Activated B cell treated with CpG ODN at 0.5 μM for 24 hours (primary cell): Measurements from ENCODE around the gene DIP2C. TPM values are rescaled to one million over a fixed set of nuclear protein-coding genes. Genes with fewer than 3 reads are reported as not detected.
A peak's percentile ranks its signal among the peaks of the same experiment; 100 is the strongest.
"Not testable (repeated sequence)": the region's sequence is repeated elsewhere in the genome, so short reads cannot be mapped to it uniquely, and the experiment has no call there.

Experiments used
- ATAC-seq: fragments of 200-7000 bp; cut with Tn5 transposase; one replicate; pipeline ENCODE4 v1.10.0; 2021; ENCODE audit warnings: low read depth, mild to moderate bottlenecking, moderate library complexity
- CTCF ChIA-PET: fragments of 350-600 bp; sonication (Branson Sonifier 250); formaldehyde crosslinking; loops from one replicate; lab custom pipeline; 2021; ENCODE audit warnings: antibody characterized with exemption; lab: Charles Lee
- POLR2A ChIA-PET: fragments of 350-600 bp; sonication (Branson Sonifier 250); formaldehyde crosslinking; loops from one replicate; lab custom pipeline; 2021; ENCODE audit warnings: antibody characterized with exemption; lab: Charles Lee
- DNase-seq: peaks from one replicate; pipeline ENCODE4 v3.0.0; 2022
- H3K27ac Mint-ChIP-seq: one replicate; pipeline ENCODE4 v1.8.0; 2020; ENCODE audit warnings: mixed read lengths
- H3K27me3 Mint-ChIP-seq: one replicate; pipeline ENCODE4 v1.8.0; 2021; ENCODE audit warnings: mixed read lengths
- H3K36me3 Mint-ChIP-seq: one replicate; pipeline ENCODE4 v1.8.0; 2021; ENCODE audit warnings: low read depth, mixed read lengths
- H3K4me1 Mint-ChIP-seq: one replicate; pipeline ENCODE4 v1.8.0; 2021; ENCODE audit warnings: mixed read lengths
- H3K4me3 Mint-ChIP-seq: one replicate; pipeline ENCODE4 v1.8.0; 2020; ENCODE audit warnings: mild to moderate bottlenecking, mixed read lengths
- H3K9me3 Mint-ChIP-seq: one replicate; pipeline ENCODE4 v1.8.0; 2020; ENCODE audit warnings: mixed read lengths
- intact Hi-C: fragments of 100-400 bp; cut with micrococcal nuclease; formaldehyde crosslinking; loops from one replicate; pipeline ENCODE4 v1.15.1; 2024
- total RNA-seq: library from RNA; stranded (reverse); gene quantifications from 2 replicates; pipeline ENCODE4 v1.2.3, GENCODE V29; 2022
- TF ChIP-seq, protein P1 (sequence below): fragments of 200-600 bp; IDR thresholded peaks from one replicate; pipeline ENCODE4 v1.8.0; 2022; ENCODE audit warnings: antibody characterized with exemption, mild to moderate bottlenecking

The DIP2C gene
- total RNA-seq, 1 donor from 2014 or later, result 0.49 TPM

- ChIA-PET CTCF (no interaction called here), POLR2A (no interaction called here)
- Mint-ChIP-seq H3K4me1 (peaks cover 20% of the 10 kb centered on the region), H3K27me3 (no peaks in the 10 kb centered on the region), H3K27ac (no peak overlapping the region), H3K9me3 (no peaks in the 10 kb centered on the region), H3K4me3 (no peak overlapping the region), H3K36me3 (no peaks in the 10 kb centered on the region)
- intact Hi-C loops, result no loop called here
- ATAC-seq, result no peak
- DNase-seq, result no peak
- TF ChIP-seq, protein P1, sequence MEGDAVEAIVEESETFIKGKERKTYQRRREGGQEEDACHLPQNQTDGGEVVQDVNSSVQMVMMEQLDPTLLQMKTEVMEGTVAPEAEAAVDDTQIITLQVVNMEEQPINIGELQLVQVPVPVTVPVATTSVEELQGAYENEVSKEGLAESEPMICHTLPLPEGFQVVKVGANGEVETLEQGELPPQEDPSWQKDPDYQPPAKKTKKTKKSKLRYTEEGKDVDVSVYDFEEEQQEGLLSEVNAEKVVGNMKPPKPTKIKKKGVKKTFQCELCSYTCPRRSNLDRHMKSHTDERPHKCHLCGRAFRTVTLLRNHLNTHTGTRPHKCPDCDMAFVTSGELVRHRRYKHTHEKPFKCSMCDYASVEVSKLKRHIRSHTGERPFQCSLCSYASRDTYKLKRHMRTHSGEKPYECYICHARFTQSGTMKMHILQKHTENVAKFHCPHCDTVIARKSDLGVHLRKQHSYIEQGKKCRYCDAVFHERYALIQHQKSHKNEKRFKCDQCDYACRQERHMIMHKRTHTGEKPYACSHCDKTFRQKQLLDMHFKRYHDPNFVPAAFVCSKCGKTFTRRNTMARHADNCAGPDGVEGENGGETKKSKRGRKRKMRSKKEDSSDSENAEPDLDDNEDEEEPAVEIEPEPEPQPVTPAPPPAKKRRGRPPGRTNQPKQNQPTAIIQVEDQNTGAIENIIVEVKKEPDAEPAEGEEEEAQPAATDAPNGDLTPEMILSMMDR, result no peak
These were observed 237.6 kb downstream of the DIP2C start for GRCh38 chr10:451856-452255.

GRCh38 chr10:451021-451471, 238.4 kb downstream of the DIP2C start:
- ATAC-seq, result peak; percentile 96
- TF ChIP-seq, protein P1, result no peak
- POLR2A ChIA-PET, result no interaction called here
- no peak for DNase-seq
- intact Hi-C loops, result no loop called here
- Mint-ChIP-seq H3K27ac (no peak overlapping the region), H3K4me1 (peaks cover 20% of the 10 kb centered on the region), H3K4me3 (peak overlapping the region; percentile 35), H3K27me3 (no peaks in the 10 kb centered on the region), H3K9me3 (no peaks in the 10 kb centered on the region), H3K36me3 (no peaks in the 10 kb centered on the region)
- CTCF ChIA-PET, result no interaction called here

DNA sequence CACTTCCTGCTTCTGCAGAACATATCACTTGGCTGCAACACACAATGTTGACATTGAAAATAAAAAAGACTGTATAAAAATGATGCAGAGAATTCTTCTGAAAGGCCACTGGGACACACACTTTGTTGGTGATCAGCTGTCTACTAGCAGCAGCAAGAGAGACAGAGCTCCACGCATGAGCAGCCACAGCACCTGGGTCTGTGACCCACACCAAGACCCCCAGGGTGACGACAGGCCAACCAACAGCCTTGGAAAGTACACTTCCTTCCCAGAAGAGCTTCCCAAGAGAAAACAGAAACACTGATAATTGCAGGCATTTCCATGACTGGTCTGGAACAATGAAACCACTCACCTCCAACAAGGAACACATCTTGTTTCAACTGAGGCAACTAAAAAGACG, 239.0 kb downstream of the DIP2C start:
- ChIA-PET POLR2A (no interaction called here), CTCF (no interaction called here)
- no peak for DNase-seq
- Mint-ChIP-seq H3K4me1 (peaks cover 20% of the 10 kb centered on the region), H3K4me3 (no peak overlapping the region), H3K27ac (no peak overlapping the region), H3K9me3 (no peaks in the 10 kb centered on the region), H3K27me3 (no peaks in the 10 kb centered on the region), H3K36me3 (no peaks in the 10 kb centered on the region)
- intact Hi-C loops, result no loop called here
- TF ChIP-seq, protein P1, result no peak
- ATAC-seq, result no peak

- H3K36me3 Mint-ChIP-seq, H3K27ac Mint-ChIP-seq, intact Hi-C loops, H3K4me3 Mint-ChIP-seq, ATAC-seq, DNase-seq, H3K27me3 Mint-ChIP-seq, CTCF ChIA-PET, POLR2A ChIA-PET, H3K9me3 Mint-ChIP-seq: not testable (repeated sequence)
- peaks cover 20% of the 10 kb centered on the region for H3K4me1 Mint-ChIP-seq
These were observed 240.1 kb downstream of the DIP2C start for GRCh38 chr10:449331-449730.

- no peak overlapping the region for H3K27ac Mint-ChIP-seq
- POLR2A ChIA-PET, result no interaction called here
- intact Hi-C loops, result no loop called here
- H3K9me3 Mint-ChIP-seq, result no peaks in the 10 kb centered on the region
- no peaks in the 10 kb centered on the region for H3K27me3 Mint-ChIP-seq
- DNase-seq (no peak), ATAC-seq (no peak)
- H3K4me1 Mint-ChIP-seq, result no peaks in the 10 kb centered on the region
- CTCF ChIA-PET, result no interaction called here
- H3K4me3 Mint-ChIP-seq, result no peak overlapping the region
- H3K36me3 Mint-ChIP-seq, result no peaks in the 10 kb centered on the region
- TF ChIP-seq, protein P1, result no peak
These were observed 246.0 kb downstream of the DIP2C start for GRCh38 chr10:443459-443858.

DNA sequence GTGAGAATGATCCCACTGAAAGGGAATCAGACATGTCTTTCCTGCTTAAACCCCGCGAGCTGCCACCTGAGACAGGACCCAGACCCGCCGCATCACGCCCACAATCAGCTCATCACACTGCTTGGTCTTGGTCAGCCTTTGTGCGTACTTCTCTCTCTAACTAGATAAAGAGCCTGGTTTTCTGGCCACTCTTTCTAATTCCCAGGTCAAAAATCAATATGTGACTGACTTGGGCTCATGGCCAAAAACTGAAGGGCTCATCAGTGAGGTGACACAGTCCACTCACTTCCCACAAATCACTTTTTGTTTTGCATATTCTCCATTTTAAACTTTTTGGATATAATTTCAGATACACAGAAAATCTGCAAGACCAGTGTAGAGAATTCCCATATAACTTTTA, 247.3 kb downstream of the DIP2C start:
- DNase-seq (no peak), ATAC-seq (no peak)
- Mint-ChIP-seq H3K9me3 (no peaks in the 10 kb centered on the region), H3K4me1 (no peaks in the 10 kb centered on the region), H3K27ac (no peak overlapping the region), H3K36me3 (no peaks in the 10 kb centered on the region), H3K4me3 (no peak overlapping the region), H3K27me3 (peaks cover 5% of the 10 kb centered on the region)
- POLR2A ChIA-PET, result no interaction called here
- intact Hi-C loops, result no loop called here
- CTCF ChIA-PET, result no interaction called here
- TF ChIP-seq, protein P1, result no peak
